WTC11 (cell line): ENCODE results near the gene RND2. TPM values are rescaled to one million over a fixed set of nuclear protein-coding genes. Genes with fewer than 3 reads are reported as not detected.
A peak's percentile ranks its signal among the peaks of the same experiment; 100 is the strongest.

Experiments used
- ATF2 ChIP-seq: sonication (generic); formaldehyde crosslinking; IDR thresholded peaks from 2 replicates; pipeline ENCODE4 v1.8.1; 2022; ENCODE audit warnings: low read depth, missing genetic modification reagents, borderline replicate concordance
- ATF6 ChIP-seq: sonication (generic); formaldehyde crosslinking; IDR thresholded peaks from 2 replicates; pipeline ENCODE4 v1.8.1; 2023; ENCODE audit warnings: mild to moderate bottlenecking, missing genetic modification reagents
- E2F4 ChIP-seq: sonication (generic); formaldehyde crosslinking; IDR thresholded peaks from 2 replicates; pipeline ENCODE4 v1.8.1; 2022; ENCODE audit warnings: low read depth, mild to moderate bottlenecking, moderate library complexity, missing genetic modification reagents, borderline replicate concordance
- ERG ChIP-seq: fragments of 250-450 bp; sonication (Bioruptor Pico); IDR thresholded peaks from 2 replicates; pipeline ENCODE4 v1.8.0; 2021; ENCODE audit warnings: mild to moderate bottlenecking
- JAZF1 ChIP-seq: fragments of 250-450 bp; sonication (Bioruptor Pico); IDR thresholded peaks from 2 replicates; pipeline ENCODE4 v1.9.0; 2021; ENCODE audit warnings: moderate library complexity, mild to moderate bottlenecking, inconsistent platforms
- JUN ChIP-seq: sonication (generic); formaldehyde crosslinking; IDR thresholded peaks from 2 replicates; pipeline ENCODE4 v1.8.0; 2023; ENCODE audit warnings: mild to moderate bottlenecking, missing genetic modification reagents
- KAT7 ChIP-seq: sonication (generic); formaldehyde crosslinking; IDR thresholded peaks from 2 replicates; pipeline ENCODE4 v1.8.1; 2023; ENCODE audit warnings: missing genetic modification reagents, mild to moderate bottlenecking, borderline replicate concordance
- MLX ChIP-seq: sonication (generic); formaldehyde crosslinking; IDR thresholded peaks from 2 replicates; pipeline ENCODE4 v1.8.1; 2023; ENCODE audit warnings: mild to moderate bottlenecking, missing genetic modification reagents, moderate library complexity
- NFE2L1 ChIP-seq: sonication (generic); formaldehyde crosslinking; IDR thresholded peaks from 2 replicates; pipeline ENCODE4 v1.8.1; 2023; ENCODE audit warnings: missing genetic modification reagents
- NR1H2 ChIP-seq: sonication (generic); formaldehyde crosslinking; IDR thresholded peaks from 2 replicates; pipeline ENCODE4 v1.9.0; 2021; ENCODE audit warnings: mild to moderate bottlenecking, moderate library complexity, missing genetic modification reagents
- RELA ChIP-seq: sonication (generic); formaldehyde crosslinking; IDR thresholded peaks from 2 replicates; pipeline ENCODE4 v1.8.1; 2022; ENCODE audit warnings: missing genetic modification reagents, mild to moderate bottlenecking, borderline replicate concordance
- SMAD3 ChIP-seq: sonication (generic); formaldehyde crosslinking; IDR thresholded peaks from 2 replicates; pipeline ENCODE4 v1.8.0; 2022; ENCODE audit warnings: missing genetic modification reagents, mild to moderate bottlenecking, borderline replicate concordance
- SP1 ChIP-seq: sonication (generic); formaldehyde crosslinking; conservative IDR thresholded peaks from 2 replicates; pipeline ENCODE4 v1.8.1; 2022; ENCODE audit warnings: missing genetic modification reagents
- USF1 ChIP-seq: sonication (generic); formaldehyde crosslinking; IDR thresholded peaks from 2 replicates; pipeline ENCODE4 v1.8.0; 2022; ENCODE audit warnings: mild to moderate bottlenecking, missing genetic modification reagents
- ZBTB21 ChIP-seq: sonication (generic); formaldehyde crosslinking; IDR thresholded peaks from 2 replicates; pipeline ENCODE4 v1.8.1; 2023; ENCODE audit warnings: mild to moderate bottlenecking, missing genetic modification reagents, borderline replicate concordance
- ZNF121 ChIP-seq: sonication (generic); formaldehyde crosslinking; IDR thresholded peaks from 2 replicates; pipeline ENCODE4 v1.8.0; 2023; ENCODE audit warnings: missing genetic modification reagents
- ZNF138 ChIP-seq: sonication (generic); formaldehyde crosslinking; conservative IDR thresholded peaks from 2 replicates; pipeline ENCODE4 v1.8.1; 2022; ENCODE audit warnings: mild to moderate bottlenecking, moderate library complexity, missing genetic modification reagents
- ZNF263 ChIP-seq: sonication (generic); formaldehyde crosslinking; IDR thresholded peaks from 2 replicates; pipeline ENCODE4 v1.8.1; 2022; ENCODE audit warnings: low read depth, mild to moderate bottlenecking, moderate library complexity, missing genetic modification reagents
- ZNF281 ChIP-seq: sonication (generic); formaldehyde crosslinking; IDR thresholded peaks from 2 replicates; pipeline ENCODE4 v1.8.0; 2023; ENCODE audit warnings: mild to moderate bottlenecking, missing genetic modification reagents
- ZNF396 ChIP-seq: fragments of 250-450 bp; sonication (Bioruptor Pico); IDR thresholded peaks from 2 replicates; pipeline ENCODE4 v1.8.0; 2021; ENCODE audit warnings: mild to moderate bottlenecking, moderate library complexity, borderline replicate concordance
- ZNF423 ChIP-seq: fragments of 250-450 bp; sonication (Bioruptor Pico); IDR thresholded peaks from 2 replicates; pipeline ENCODE4 v2.1.2; 2022; ENCODE audit warnings: mild to moderate bottlenecking, moderate library complexity
- total RNA-seq: library from RNA; stranded (reverse); gene quantifications from 3 replicates; pipeline ENCODE4 v1.2.3, GENCODE V29; 2021
- TF ChIP-seq, protein P1 (sequence below): fragments of 250-450 bp; sonication (Bioruptor Pico); IDR thresholded peaks from 2 replicates; pipeline ENCODE4 v1.9.0; 2021; ENCODE audit warnings: moderate library complexity, mild to moderate bottlenecking, inconsistent platforms, borderline replicate concordance
- TF ChIP-seq, protein P2 (sequence below): sonication (generic); formaldehyde crosslinking; IDR thresholded peaks from 2 replicates; pipeline ENCODE4 v1.8.0; 2022; ENCODE audit warnings: mild to moderate bottlenecking, missing genetic modification reagents
- TF ChIP-seq, protein P3 (sequence below): sonication (generic); formaldehyde crosslinking; IDR thresholded peaks from 2 replicates; pipeline ENCODE4 v1.8.0; 2022; ENCODE audit warnings: mild to moderate bottlenecking, missing genetic modification reagents

The RND2 gene
- total RNA-seq, 1 experiment from 2014 or later: 50.2 TPM

DNA sequence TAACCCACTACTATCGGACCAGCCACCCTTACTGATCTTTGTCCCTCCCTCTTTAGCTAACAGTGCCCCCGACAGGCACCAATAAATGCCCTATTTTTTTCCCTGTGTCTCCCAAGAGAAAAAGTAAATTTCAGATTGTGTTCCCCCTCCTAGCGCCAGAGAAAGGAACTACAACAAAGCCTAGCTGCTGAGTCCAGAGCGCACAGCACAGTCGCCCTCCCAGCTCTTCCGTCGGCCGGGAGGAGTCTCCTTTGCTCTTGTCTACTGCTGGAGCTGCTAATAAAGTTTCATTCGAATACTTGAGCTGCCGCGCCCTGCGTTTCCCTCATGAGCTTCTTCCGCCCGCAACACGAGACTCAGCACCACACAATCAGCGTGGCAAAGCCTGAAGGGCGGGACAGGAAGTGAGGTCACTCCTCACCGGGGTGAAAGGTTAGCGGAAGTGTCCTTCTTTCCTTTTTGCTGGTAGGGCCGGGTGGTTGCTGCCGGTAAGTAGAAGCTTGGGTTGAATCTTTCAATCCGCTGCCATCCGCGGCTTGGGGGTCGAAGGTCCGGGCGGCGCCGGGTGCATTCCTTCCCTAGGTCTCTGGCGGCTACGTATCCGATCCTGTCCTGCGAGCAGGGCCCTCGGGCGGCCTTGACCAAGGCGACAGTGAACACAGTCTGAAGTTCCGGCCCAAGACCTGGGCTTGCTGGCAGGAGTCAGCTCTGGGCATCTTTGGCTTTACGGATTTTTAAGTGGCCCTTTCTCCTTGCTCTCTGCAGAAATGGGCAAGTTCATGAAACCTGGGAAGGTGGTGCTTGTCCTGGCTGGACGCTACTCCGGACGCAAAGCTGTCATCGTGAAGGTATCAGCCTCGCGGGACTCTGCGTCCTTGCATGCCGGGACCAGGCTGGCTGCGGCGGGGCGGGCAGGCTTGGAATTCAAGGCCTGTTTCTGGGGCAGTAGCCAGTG is 26.8 kb upstream of the RND2 start, which contains the start of gene RPL27 (continued):
- no peak for TF ChIP-seq ATF6 (CRISPR knock-in tag)
- TF ChIP-seq JAZF1 (CRISPR knock-in tag): no peak
- no peak for TF ChIP-seq SMAD3
- TF ChIP-seq KAT7 (CRISPR knock-in tag): no peak
- TF ChIP-seq, protein P1, sequence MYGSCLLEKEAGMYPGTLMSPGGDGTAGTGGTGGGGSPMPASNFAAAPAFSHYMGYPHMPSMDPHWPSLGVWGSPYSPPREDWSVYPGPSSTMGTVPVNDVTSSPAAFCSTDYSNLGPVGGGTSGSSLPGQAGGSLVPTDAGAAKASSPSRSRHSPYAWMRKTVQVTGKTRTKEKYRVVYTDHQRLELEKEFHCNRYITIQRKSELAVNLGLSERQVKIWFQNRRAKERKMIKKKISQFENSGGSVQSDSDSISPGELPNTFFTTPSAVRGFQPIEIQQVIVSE (CRISPR knock-in tag): no peak
- no peak for TF ChIP-seq RELA (CRISPR knock-in tag)
- peak; percentile 99 for TF ChIP-seq SP1 (CRISPR knock-in tag)
- no peak for TF ChIP-seq E2F4 (CRISPR knock-in tag)
- TF ChIP-seq ZNF281 (CRISPR knock-in tag): no peak
- TF ChIP-seq ZNF396 (CRISPR knock-in tag): no peak
- TF ChIP-seq, protein P2, sequence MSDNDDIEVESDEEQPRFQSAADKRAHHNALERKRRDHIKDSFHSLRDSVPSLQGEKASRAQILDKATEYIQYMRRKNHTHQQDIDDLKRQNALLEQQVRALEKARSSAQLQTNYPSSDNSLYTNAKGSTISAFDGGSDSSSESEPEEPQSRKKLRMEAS (CRISPR knock-in tag): peak; percentile 87
- no peak for TF ChIP-seq ZNF121
- no peak for TF ChIP-seq JUN (CRISPR knock-in tag)
- TF ChIP-seq NFE2L1: no peak
- no peak for TF ChIP-seq ERG (CRISPR knock-in tag)
- TF ChIP-seq ZNF423 (CRISPR knock-in tag): no peak
- no peak for TF ChIP-seq ATF2 (CRISPR knock-in tag)
- TF ChIP-seq ZBTB21 (CRISPR knock-in tag): 0 out of 2 replicates have a peak, but pooled peaks have one; percentile 60
- TF ChIP-seq NR1H2 (CRISPR knock-in tag): no peak
- TF ChIP-seq ZNF263: 0 out of 2 replicates have a peak, but pooled peaks have one; percentile 35
- TF ChIP-seq ZNF138: no peak
- TF ChIP-seq, protein P3, sequence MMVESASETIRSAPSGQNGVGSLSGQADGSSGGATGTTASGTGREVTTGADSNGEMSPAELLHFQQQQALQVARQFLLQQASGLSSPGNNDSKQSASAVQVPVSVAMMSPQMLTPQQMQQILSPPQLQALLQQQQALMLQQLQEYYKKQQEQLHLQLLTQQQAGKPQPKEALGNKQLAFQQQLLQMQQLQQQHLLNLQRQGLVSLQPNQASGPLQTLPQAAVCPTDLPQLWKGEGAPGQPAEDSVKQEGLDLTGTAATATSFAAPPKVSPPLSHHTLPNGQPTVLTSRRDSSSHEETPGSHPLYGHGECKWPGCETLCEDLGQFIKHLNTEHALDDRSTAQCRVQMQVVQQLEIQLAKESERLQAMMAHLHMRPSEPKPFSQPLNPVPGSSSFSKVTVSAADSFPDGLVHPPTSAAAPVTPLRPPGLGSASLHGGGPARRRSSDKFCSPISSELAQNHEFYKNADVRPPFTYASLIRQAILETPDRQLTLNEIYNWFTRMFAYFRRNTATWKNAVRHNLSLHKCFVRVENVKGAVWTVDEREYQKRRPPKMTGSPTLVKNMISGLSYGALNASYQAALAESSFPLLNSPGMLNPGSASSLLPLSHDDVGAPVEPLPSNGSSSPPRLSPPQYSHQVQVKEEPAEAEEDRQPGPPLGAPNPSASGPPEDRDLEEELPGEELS (CRISPR knock-in tag): peak; percentile 76; the same call in 1 of the 2 replicates
- no peak for TF ChIP-seq MLX (CRISPR knock-in tag)
- peak; percentile 81 for TF ChIP-seq USF1 (CRISPR knock-in tag)
